Articular chondrocyte of knee joint (primary cell): ENCODE results near the gene PRKAB1. TPM values are rescaled to one million over a fixed set of nuclear protein-coding genes. Genes with fewer than 3 reads are reported as not detected.

Source experiments
- small RNA-seq: library from RNA; depleted of rRNA; stranded (forward); fragments of <200 nt; gene quantifications from one replicate; pipeline ENCODE3, GENCODE V24; 2012
- total RNA-seq: library from RNA; depleted of rRNA; stranded (reverse); fragments of >200 nt; gene quantifications from 2 replicates; pipeline ENCODE4 v1.2.3, GENCODE V29; 2012

The PRKAB1 gene
- total RNA-seq = 13.7 and 18.4 TPM in 2 replicates

GRCh38 chr12:119667577-119668323 is at the start of gene PRKAB1:
Gene PRKAB1 (plus strand): TSS chr12:119668133. CDS start chr12:119668245, 112 bp downstream.

Small RNA genes within 50 kb of the gene (small RNA-seq; reads per million reads assigned to genes)
- gene RN7SKP197 = not detected

Other genes starting within 250 kb of the PRKAB1 start
- gene TMEM233, start 74.4 kb upstream of the PRKAB1 start, total RNA-seq = under 0.01 and 0.32 TPM in 2 replicates
- 32.6 and 33.6 TPM in 2 replicates for gene CIT, start 209.2 kb downstream of the PRKAB1 start, total RNA-seq